Activated CD8-positive, alpha-beta memory T cell treated with anti-CD3 and anti-CD28 coated beads for 1 hour (primary cell): Measurements from ENCODE around the gene LDHAL6A.

Experiments
- DNase-seq, 2 donors: peaks; one replicate each; pipeline ENCODE4 v3.0.0-alpha.2; 2020; ENCODE audit warnings: low read depth in 1 of 2; ENCODE audit errors: extremely low read depth in 1 of 2

Gene LDHAL6A

DNA sequence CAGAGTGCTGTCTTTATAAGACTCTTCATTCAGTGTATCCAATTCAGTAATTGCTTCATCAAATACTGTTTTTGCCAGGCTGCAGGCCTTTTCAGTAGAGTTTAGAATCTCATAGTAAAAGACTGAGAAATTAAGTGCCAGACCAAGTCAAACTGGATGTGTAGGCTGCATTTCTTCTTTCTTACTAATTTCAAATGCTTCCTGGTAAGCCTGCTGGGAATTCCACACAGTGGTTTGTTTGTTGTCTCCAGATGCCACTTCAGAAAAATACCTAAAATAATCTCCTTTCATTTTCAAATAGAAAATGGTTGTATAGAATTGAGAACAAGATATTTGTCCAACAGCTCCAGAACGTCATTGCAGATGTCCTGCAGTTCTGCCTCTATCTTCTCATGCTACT is 34.7 kb downstream of the LDHAL6A start:
- DNase-seq, result no peak

DNA sequence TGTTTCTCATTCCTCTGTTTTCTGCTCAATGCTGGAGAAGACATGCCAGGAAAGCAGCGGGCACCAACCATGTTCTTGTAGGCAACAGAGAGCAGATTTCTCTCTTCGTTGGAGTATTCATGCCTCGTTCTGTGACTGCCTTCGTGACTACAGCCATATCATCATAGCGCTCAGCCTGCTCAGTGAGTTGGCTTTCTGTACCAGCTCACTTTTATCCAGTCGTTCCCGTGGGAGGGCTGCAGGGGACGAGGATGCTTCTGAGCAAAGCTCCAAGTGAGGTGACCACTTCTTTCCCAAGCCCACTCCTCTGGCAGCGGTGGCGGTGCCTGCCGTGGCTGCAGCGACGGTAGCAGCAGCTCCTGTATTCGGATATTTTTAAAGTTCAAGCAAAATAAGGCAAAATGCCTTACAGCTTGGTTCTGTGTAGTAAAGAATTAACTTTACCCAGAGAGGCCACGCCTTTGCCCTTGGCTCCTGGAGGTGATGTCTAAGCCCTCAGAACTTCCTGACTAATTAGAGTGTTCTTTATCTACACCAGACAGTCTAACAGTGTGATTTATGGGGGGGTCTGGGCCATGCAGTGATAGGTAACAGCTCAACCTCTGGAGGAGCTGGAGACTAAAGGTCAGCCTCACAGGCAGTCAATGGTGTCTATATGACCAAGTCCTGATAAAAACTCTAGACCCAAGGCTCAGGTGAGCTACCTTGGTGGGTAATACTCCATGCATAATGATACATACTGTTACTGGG is 35.3 kb downstream of the LDHAL6A start:
- DNase-seq, result no peak

DNA sequence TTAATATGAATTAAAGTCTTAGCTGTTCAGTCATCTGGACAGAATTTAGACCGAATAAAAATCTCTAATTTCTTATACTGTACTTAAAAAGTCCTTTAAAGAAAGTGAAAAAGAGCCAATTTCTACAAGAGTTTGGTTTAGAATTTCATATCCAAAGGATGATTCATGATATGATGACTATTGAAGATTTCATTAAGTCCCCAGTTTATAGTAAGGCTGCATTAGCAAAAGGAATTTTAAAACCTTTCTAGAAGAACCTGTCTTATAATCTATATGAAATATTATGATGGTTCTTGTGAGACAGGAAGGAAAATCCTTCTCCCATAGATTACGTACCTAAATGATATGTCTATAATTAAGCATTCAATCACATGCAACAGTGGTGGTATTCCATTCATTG is 36.3 kb downstream of the LDHAL6A start:
- no peak for DNase-seq

DNA sequence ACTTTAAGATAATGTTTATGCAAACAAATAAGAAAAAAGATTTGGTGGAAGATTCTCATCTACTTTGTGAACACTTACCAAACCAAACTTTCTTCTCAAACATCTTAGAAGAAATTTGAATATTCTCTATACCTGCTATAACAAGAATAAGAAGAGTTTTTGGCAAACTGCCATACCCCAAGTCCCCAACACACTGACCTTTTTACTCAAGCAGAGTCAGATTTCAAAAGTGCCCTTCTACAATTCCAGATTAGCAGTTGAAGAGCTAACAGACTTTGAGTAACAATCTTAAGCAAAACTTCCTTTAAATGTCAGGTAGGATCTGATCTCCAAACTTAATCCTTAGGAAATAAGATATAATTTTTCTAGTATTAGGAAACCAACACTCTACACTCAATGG is 37.2 kb downstream of the LDHAL6A start:
- DNase-seq, result no peak

DNA sequence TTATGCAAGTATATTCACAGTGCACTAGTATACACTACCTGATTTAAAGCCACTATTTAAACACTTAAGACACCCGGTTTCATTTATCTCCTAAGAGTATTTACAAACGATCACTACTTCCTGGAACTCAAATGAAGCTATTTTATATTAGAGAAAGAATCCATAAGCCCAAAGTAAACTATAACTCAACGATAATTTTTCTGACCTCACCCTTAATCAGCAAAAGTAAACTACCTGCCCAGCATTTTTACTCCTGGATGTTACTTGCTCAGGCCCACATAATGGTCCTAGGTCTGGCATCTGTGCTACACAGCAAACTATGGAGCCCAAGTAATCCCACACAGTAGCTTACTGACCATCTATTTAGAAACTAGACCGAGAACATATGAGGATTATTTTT is 37.7 kb downstream of the LDHAL6A start:
- no peak for DNase-seq

DNA sequence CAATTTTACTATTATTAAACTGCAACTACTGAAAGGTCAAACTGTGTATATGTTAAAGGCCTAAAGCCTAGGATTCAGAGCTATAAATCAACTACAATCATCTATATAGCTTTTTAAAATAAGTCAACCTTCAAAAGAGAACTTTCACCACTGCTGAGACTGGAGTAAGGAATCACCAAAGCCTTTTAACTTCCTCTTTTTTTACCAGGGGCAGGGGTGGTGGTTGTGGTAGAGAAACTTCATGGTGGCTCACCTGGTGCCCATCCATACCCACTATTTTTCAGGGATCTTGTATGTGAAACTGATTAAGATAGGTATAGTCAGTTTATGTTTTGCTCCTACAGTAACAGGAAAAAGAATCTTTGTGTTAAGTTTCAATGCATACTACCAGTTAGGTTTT is 39.6 kb downstream of the LDHAL6A start:
- no peak for DNase-seq

DNA sequence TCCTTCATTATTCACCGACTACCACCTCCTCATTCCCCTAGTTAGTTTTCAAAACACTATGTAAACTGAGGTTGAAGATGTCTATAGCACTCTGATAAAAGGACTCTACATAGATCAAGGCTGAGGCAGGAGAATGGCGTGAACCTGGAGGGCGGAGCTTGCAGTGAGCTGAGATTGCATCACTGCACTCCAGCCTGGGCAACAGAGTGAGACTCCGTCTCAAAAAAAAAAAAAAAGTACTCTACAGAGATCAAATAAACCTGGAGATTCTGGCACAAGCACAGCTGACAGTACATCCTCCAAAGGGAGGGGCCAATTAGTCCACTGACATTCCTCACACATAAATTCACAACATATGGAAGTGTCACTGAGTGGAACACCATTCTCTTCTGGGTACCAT is 40.0 kb downstream of the LDHAL6A start:
- no peak for DNase-seq

DNA sequence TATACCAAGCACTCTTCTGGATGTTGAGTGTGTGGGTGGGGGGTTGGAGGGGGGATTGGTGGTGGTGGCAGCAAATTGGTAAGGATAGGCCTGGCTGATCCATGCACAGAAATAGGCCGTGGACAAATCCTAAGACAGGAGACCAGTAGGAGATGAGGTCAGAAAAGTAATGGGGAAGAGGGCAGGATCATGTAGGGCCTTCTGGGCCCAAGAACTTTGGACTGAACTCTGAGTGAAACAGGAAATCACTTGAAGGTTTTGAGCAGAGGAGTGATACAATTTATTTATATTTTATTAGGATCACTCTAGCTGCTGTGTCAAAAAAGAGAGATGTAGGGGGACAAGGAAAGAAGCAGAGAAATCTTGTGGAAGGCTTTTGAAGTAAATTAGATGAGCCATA is 42.4 kb downstream of the LDHAL6A start:
- no peak for DNase-seq

DNA sequence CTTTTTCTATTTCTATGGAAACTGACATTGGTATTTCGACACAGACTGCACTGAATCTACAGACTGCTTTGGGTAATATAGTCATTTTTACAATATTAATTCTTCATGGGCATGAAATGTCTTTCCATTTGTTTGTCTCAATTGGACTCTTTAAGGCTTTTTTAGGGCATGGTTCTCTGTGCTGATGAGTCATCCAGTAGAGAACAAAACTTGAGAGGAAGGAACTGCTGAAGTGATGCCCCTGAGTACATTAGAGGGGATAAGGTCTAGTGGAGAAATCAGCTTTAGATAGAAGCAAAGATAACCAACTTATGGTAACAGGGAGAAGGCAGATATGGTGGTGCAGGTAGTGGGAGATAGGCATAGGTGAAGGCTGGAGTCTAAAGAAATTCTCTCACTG is 46.0 kb downstream of the LDHAL6A start:
- no peak for DNase-seq

DNA sequence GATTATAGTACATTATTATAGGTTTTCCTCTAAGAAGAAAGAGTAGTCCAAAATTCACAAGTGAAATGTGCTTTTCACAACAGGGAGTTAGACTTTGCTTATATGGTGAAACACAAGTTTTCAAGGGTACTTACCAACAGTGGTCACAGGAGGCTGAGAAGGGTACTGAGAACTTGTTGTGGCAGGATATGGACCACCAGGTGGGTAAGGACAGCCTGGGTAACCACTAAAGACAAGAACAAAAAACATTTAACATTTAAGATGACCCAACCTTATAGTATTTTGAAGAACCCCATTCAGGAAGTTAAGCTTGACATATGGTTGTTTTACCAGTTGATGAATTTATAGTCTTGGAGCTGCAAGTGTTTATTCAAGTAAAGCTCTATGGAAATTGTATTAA is 46.7 kb downstream of the LDHAL6A start:
- no peak for DNase-seq

DNA sequence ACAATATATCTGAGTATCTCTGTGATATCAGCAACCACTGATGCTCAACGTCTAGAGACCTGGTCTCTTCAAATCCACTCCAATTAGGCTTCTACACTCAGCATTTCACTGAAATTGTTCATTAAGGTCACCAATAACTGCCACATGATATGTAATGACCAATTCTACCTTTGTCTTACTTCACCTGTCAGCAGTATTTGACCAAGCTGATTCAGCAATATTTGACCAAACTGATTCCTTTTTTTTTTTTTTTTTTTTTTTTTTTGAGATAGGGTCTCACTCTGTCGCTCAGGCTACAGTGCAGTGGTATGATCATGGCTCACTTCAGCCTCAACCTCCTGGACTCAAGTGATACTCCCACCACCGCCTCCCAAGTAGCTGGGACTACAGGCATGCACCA is 65.5 kb downstream of the LDHAL6A start:
- no peak for DNase-seq

DNA sequence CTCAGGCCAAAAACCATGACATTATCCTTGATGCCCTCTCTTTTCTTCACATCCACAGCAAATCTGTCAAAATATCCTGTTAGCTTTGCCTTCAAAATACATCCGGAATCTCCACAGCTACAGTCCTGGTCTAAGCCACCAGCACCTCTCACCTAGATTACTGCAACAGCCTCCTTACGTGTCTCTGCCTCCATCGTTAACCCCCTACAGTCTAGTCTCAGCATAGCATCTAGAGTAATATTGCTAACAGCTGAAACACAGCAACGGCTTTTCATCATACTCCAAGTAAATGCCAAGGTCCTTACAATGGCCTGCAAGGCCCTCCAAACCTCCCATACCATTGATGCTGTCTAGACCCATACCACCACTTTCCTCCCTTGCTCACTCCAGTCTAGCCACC is 66.7 kb downstream of the LDHAL6A start:
- no peak for DNase-seq

DNA sequence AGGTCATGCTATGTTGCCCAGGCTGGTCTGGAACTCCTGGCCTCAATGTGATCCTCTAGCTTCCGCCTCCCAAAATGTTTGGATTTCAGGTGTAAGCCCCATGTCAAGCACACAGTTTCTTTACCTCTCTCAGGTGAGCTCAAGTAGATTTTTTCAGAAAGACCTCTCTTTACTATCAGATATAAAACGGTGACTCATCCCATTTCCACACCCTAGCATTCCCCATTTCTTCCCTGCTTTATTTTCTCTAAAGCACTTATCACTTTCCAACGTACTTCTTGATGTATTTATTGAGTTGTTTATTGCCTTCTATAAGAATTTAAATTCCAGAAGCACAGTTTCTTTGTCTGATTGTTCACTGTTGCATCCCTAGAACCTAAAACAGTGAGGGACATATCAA is 67.4 kb downstream of the LDHAL6A start:
- DNase-seq, result no peak

DNA sequence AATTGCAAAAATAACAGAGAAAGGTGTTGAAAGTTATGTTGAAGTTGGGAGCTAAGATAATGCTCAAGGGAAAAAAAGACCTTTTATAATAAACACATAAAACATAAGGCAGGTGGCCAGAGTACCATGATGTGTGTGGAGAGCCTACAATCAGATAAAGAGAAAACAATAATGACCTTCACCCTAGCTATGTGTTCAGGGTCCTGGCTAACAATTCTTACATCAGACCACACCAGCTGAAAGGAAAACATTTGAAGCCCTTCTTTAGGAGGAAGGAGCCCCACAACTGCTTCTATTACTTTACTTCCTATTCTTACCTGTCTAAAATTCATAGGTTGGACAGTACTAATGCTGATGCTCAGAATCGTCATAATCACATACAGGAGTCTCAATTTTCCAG is 68.6 kb downstream of the LDHAL6A start:
- no peak for DNase-seq

DNA sequence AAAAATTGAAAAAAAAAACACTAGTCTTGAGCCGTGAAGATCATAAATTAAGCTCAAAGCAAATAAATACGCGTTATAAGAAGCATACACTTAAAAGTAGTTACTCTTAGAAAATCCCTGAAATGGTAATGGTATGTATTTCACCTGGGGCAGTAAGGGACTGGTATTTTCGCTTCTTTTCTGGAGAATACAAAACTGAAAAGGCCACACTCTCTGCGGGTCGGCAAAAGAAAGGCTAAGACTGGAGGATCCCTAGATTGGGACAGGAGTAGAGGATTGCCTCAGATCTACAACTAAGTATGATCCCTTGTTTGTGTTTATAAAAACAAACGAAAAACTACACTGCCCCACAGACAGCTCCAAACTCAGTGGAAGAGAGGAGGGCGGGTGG is 70.5 kb downstream of the LDHAL6A start:
- no peak for DNase-seq

DNA sequence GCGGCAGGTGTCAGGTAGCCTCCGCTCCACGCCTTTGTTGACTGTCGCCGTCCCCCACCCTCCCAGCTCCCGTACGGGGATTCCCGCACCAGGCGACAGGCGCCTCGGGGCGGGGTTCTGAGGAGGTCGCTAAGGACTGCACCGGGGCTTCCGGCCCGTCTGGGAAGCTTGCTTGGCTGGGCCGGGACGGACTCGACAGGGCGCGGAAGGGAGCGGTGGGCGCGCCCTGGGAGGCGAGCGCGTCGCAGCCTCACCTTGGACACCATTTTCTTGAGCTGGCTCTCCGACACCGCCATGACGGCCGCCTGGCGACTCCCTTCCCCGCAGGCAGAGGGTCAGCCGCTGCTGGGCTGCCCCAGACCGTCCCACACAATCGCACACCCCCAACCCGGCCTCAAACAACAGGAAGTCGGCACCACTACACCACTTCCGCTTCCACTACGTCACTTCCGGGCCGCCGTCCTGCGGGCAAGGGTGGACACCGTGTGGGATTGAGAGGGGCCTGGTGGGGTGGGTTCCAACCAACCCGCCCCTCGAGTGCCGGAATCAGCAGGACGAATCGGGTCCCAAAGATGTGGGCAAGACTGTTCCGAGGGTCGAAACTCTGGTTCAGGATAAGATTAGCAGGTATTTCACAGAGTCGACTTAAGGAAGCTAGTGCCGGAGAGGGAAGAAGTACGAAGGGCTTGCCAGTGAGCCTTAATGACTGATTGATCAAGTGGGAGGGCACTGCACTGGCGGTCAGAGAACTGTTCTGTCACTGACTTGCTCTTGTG is 71.1 kb downstream of the LDHAL6A start, which contains the start of gene TSG101:
Gene TSG101 (minus strand): TSS at position 422 of the 776 bp plus-strand sequence. CDS start 126 bp downstream, at position 296.
- DNase-seq, result peak; percentile 85 to 90

DNA sequence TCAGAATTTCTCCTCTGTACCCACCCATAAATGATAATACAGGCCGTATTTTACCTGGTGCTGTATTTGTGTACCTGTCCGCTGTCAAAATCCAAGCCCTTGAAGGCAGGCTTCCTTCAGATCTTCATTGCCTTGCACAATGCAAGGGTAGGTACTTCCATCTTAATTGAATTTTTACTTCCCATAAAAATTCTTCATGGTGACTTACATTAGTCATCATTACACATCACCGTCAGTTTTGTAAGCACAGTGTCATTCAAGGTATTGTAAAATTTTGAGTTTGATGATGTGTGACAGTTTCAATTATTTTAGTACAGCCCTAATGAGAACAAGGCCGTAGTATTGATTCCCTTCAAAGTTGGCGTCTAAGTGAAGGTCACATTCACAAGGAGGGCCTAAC is 71.9 kb downstream of the LDHAL6A start:
- no peak for DNase-seq
